ENCODE results near the gene FLG2. TPM values are rescaled to one million over a fixed set of nuclear protein-coding genes. Genes with fewer than 3 reads are reported as not detected.

FLG2 gene
- total and polyA plus RNA-seq, 4 donors: not detected

DNA sequence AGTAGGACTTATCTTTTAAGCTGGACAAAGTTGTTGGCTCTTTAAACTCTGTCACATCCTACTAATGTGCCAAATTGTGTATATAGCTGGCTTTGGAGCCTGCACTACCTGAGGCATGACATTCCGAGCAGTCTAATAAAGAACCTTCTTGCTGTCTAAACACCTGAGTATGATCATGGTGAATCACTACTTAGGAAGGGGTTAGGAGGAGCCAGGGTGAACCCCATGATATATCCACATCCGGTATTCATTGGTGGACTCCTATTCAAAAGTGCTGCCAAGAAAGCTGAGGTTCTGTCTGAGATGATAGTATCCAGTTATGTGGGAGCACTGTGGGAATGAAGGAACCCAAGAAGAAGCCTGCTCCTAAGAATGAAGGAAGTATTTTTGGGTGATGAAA lies 27.1 kb upstream of the FLG2 start:
- ATAC-seq (ENCODE audit: insufficient read depth, low FRiP score): no peak
- no peaks in the 10 kb centered on the region for H3K9me3 ChIP-seq (ENCODE audit: control insufficient read depth in 4 of 4, insufficient read depth in 3 of 4, low read length in 3 of 4)
- H3K36me3 ChIP-seq (ENCODE audit: control insufficient read depth in 4 of 4, insufficient read depth in 4 of 4, low read length in 4 of 4): no peaks in the 10 kb centered on the region
- TF ChIP-seq, protein P1, sequence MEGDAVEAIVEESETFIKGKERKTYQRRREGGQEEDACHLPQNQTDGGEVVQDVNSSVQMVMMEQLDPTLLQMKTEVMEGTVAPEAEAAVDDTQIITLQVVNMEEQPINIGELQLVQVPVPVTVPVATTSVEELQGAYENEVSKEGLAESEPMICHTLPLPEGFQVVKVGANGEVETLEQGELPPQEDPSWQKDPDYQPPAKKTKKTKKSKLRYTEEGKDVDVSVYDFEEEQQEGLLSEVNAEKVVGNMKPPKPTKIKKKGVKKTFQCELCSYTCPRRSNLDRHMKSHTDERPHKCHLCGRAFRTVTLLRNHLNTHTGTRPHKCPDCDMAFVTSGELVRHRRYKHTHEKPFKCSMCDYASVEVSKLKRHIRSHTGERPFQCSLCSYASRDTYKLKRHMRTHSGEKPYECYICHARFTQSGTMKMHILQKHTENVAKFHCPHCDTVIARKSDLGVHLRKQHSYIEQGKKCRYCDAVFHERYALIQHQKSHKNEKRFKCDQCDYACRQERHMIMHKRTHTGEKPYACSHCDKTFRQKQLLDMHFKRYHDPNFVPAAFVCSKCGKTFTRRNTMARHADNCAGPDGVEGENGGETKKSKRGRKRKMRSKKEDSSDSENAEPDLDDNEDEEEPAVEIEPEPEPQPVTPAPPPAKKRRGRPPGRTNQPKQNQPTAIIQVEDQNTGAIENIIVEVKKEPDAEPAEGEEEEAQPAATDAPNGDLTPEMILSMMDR (IDR thresholded peaks at IDR 0.05; ENCODE audit: control extremely low read depth, extremely low read depth): no peak
- H3K27ac ChIP-seq (ENCODE audit: low read depth in 1 of 2, low read length in 1 of 2): no peak overlapping the region
- no peaks in the 10 kb centered on the region for H3K4me1 ChIP-seq (ENCODE audit: control insufficient read depth in 5 of 5, insufficient read depth in 5 of 5, low read length in 5 of 5)
- DNase-seq: no peak
- WGBS, 2 donors: 84 to 94% methylated on average over 2 of the region's 2 CpGs
- no peak overlapping the region for H3K9ac ChIP-seq (ENCODE audit: insufficient read depth in 1 of 2, low read length in 2 of 2)
- peaks cover 0 to 7% (median 6%) of the 10 kb centered on the region in 3 donors for H3K27me3 ChIP-seq (ENCODE audit: control insufficient read depth in 3 of 3, insufficient read depth in 3 of 3, low read length in 2 of 3)
- no peak overlapping the region for H3K4me3 ChIP-seq

DNA sequence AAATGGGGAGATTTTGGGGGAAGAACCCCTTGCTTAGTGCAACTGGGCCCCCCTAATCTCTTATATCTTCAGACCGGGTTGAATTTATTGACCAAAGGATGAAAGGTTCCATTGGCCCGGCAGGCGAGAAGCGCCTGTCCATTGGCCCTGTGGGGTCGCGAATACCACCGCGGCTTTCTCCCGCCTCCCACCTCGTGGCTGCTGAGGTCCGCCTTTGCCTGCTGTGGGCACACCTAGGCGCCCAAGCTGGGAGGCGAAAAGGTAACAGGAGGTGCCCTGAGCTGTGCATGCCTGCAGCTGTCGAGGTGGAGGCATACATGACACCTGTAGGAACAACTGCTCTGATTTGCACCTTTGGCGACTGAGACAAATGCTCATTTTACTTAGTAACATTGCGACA lies 21.1 kb upstream of the FLG2 start:
- TF ChIP-seq, protein P1 (IDR thresholded peaks at IDR 0.05; ENCODE audit: control extremely low read depth, extremely low read depth): no peak
- 74 to 86% methylated on average over 16 of the region's 16 CpGs for WGBS, 2 donors
- Histone ChIP-seq H3K9ac (ENCODE audit: insufficient read depth in 1 of 2, low read length in 2 of 2) (no peak overlapping the region), H3K4me1 (ENCODE audit: control insufficient read depth in 5 of 5, insufficient read depth in 5 of 5, low read length in 5 of 5) (no peaks in the 10 kb centered on the region), H3K27me3 (ENCODE audit: control insufficient read depth in 3 of 3, insufficient read depth in 3 of 3, low read length in 2 of 3) (peaks cover 0 to 3% (median 0%) of the 10 kb centered on the region in 3 donors), H3K27ac (ENCODE audit: low read depth in 1 of 2, low read length in 1 of 2) (no peak overlapping the region), H3K4me3 (no peak overlapping the region), H3K36me3 (ENCODE audit: control insufficient read depth in 4 of 4, insufficient read depth in 4 of 4, low read length in 4 of 4) (no peaks in the 10 kb centered on the region), H3K9me3 (ENCODE audit: control insufficient read depth in 4 of 4, insufficient read depth in 3 of 4, low read length in 3 of 4) (no peaks in the 10 kb centered on the region)
- ATAC-seq (ENCODE audit: insufficient read depth, low FRiP score) (no peak), DNase-seq (no peak)

GRCh38 chr1:152374451-152374850 lies 14.6 kb upstream of the FLG2 start:
- ATAC-seq (ENCODE audit: insufficient read depth, low FRiP score): no peak
- DNase-seq: no peak
- TF ChIP-seq, protein P1 (IDR thresholded peaks at IDR 0.05; ENCODE audit: control extremely low read depth, extremely low read depth): no peak
- Histone ChIP-seq H3K27ac (ENCODE audit: low read depth in 1 of 2, low read length in 1 of 2) (no peak overlapping the region), H3K36me3 (ENCODE audit: control insufficient read depth in 4 of 4, insufficient read depth in 4 of 4, low read length in 4 of 4) (no peaks in the 10 kb centered on the region), H3K4me1 (ENCODE audit: control insufficient read depth in 5 of 5, insufficient read depth in 5 of 5, low read length in 5 of 5) (peaks cover 0 to 5% (median 0%) of the 10 kb centered on the region in 5 donors), H3K9me3 (ENCODE audit: control insufficient read depth in 4 of 4, insufficient read depth in 3 of 4, low read length in 3 of 4) (no peaks in the 10 kb centered on the region), H3K27me3 (ENCODE audit: control insufficient read depth in 3 of 3, insufficient read depth in 3 of 3, low read length in 2 of 3) (peaks cover 0 to 2% (median 0%) of the 10 kb centered on the region in 3 donors), H3K9ac (ENCODE audit: insufficient read depth in 1 of 2, low read length in 2 of 2) (no peak overlapping the region), H3K4me3 (no peak overlapping the region)
- 75 to 76% methylated on average over 3 of the region's 3 CpGs for WGBS, 2 donors

GRCh38 chr1:152372672-152373071 lies 12.9 kb upstream of the FLG2 start:
- Histone ChIP-seq H3K4me1 (ENCODE audit: control insufficient read depth in 5 of 5, insufficient read depth in 5 of 5, low read length in 5 of 5) (peaks cover 0 to 5% (median 0%) of the 10 kb centered on the region in 5 donors), H3K9me3 (ENCODE audit: control insufficient read depth in 4 of 4, insufficient read depth in 3 of 4, low read length in 3 of 4) (peaks cover 0 to 3% (median 3%) of the 10 kb centered on the region in 4 donors), H3K27me3 (ENCODE audit: control insufficient read depth in 3 of 3, insufficient read depth in 3 of 3, low read length in 2 of 3) (peaks cover 0 to 2% (median 0%) of the 10 kb centered on the region in 3 donors), H3K9ac (ENCODE audit: insufficient read depth in 1 of 2, low read length in 2 of 2) (no peak overlapping the region), H3K27ac (ENCODE audit: low read depth in 1 of 2, low read length in 1 of 2) (no peak overlapping the region), H3K36me3 (ENCODE audit: control insufficient read depth in 4 of 4, insufficient read depth in 4 of 4, low read length in 4 of 4) (no peaks in the 10 kb centered on the region), H3K4me3 (no peak overlapping the region)
- DNase-seq: no peak
- TF ChIP-seq, protein P1 (IDR thresholded peaks at IDR 0.05; ENCODE audit: control extremely low read depth, extremely low read depth): no peak
- no peak for ATAC-seq (ENCODE audit: insufficient read depth, low FRiP score)
- 73 to 80% methylated on average over 1 of the region's 1 CpG for WGBS, 2 donors
